ENCODE measurements around the gene KRTAP9-6. TPM values are rescaled to one million over a fixed set of nuclear protein-coding genes. Genes with fewer than 3 reads are reported as not detected.
"Not testable (repeated sequence)": the region's sequence is repeated elsewhere in the genome, so short reads cannot be mapped to it uniquely, and the experiment has no call there.

KRTAP9-6 gene, protein sequence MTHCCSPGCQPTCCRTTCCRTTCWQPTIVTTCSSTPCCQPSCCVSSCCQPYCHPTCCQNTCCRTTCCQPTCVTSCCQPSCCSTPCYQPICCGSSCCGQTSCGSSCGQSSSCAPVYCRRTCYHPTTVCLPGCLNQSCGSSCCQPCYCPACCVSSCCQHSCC
- total RNA-seq (2021) (not detected in 2 replicates), Bru-seq, nascent RNA (not detected), BruChase-seq, experiment 1, labeled RNA remaining after a 2-hour chase (not detected), BruChase-seq, experiment 2, labeled RNA remaining after a 6-hour chase (not detected)
- long read RNA-seq = 0 reads

DNA sequence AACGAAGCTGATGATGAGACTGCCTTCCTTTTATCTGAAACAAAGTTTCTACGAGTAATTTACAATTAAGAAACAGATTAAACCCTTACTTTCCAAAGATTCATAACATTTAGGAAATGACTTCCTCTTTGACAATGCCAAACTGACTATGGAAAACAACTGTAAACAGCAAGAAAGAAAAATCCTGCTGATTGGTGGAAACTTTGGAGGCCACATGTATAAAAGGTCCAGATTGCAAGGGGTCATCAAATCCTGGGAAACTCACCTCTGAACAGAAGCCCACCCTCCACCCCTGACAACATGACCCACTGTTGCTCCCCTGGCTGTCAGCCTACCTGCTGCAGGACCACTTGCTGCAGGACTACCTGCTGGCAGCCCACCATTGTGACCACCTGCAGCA lies at the start of gene KRTAP9-6:
Gene KRTAP9-6 (plus strand): TSS at position 301 of the 400 bp plus-strand sequence. CDS start 0 bp downstream, at position 301.
- CTCF ChIA-PET = no interaction called here

DNA sequence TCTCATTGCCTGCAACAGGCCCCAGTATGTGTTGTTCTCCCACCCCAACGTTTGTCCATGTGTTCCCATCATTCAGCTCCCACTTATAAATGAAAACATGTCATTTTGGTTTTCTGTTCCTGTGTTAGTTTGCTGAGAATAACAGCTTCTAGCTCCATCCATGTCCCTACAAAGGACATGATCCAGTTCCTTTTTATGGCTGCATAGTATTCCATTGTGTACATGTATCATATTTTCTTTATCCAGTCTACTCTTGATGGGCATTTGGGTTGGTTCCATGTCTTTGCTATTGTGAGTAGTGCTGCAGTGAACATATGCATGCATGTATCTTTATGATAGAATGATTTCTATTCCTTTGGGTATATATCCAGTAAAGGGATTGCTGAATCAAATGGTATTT lies 49.5 kb upstream of the KRTAP9-6 start:
- Histone ChIP-seq H3K36me3 (ENCODE audit: insufficient read depth, low read length, poor library complexity, severe bottlenecking) (no peaks in the 10 kb centered on the region), H3K27me3 (replicated peaks; ENCODE audit: insufficient read depth, low read depth, low read length, poor library complexity) (no peaks in the 10 kb centered on the region), H3K4me3 (ENCODE audit: low read depth, low read length, poor library complexity, severe bottlenecking) (no peak overlapping the region), H3K27ac (ENCODE audit: low read depth, low read length, poor library complexity, severe bottlenecking) (no peak overlapping the region), H3K4me1 (ENCODE audit: insufficient read depth, low read length, poor library complexity, severe bottlenecking) (no peaks in the 10 kb centered on the region), H3K9me3 (ENCODE audit: low read depth, low read length, poor library complexity, severe bottlenecking) (no peaks in the 10 kb centered on the region)
- BruUV-seq (replicated peaks) = no TSS peak
- ChIA-PET POLR2A (ENCODE audit: low non-redundant PET) (no interaction called here), CTCF (no interaction called here)
- no peak for DNase-seq (ENCODE audit: low spot score)
- intact Hi-C loops (cut with micrococcal nuclease; ENCODE audit: unreplicated experiment) = no loop called here
- no peak for TF ChIP-seq EZH2 (IDR thresholded peaks at IDR 0.05; ENCODE audit: borderline replicate concordance, low read depth, low read length, poor library complexity, severe bottlenecking)

More for the DNA sequence above, at the start of gene KRTAP9-6:
- BruUV-seq (replicated peaks) = no TSS peak
- Histone ChIP-seq H3K27ac (ENCODE audit: low read depth, low read length, poor library complexity, severe bottlenecking) (no peak within 1 kb of the TSS), H3K9me3 (ENCODE audit: low read depth, low read length, poor library complexity, severe bottlenecking) (no peaks in the 10 kb centered on the region), H3K4me1 (ENCODE audit: insufficient read depth, low read length, poor library complexity, severe bottlenecking) (no peaks in the 10 kb centered on the region), H3K36me3 (ENCODE audit: insufficient read depth, low read length, poor library complexity, severe bottlenecking) (no peaks in the 10 kb centered on the region), H3K27me3 (replicated peaks; ENCODE audit: insufficient read depth, low read depth, low read length, poor library complexity) (no peaks in the 10 kb centered on the region), H3K4me3 (ENCODE audit: low read depth, low read length, poor library complexity, severe bottlenecking) (no peak within 1 kb of the TSS)
- DNase-seq (ENCODE audit: low spot score) = no peak
- TF ChIP-seq, protein P1, sequence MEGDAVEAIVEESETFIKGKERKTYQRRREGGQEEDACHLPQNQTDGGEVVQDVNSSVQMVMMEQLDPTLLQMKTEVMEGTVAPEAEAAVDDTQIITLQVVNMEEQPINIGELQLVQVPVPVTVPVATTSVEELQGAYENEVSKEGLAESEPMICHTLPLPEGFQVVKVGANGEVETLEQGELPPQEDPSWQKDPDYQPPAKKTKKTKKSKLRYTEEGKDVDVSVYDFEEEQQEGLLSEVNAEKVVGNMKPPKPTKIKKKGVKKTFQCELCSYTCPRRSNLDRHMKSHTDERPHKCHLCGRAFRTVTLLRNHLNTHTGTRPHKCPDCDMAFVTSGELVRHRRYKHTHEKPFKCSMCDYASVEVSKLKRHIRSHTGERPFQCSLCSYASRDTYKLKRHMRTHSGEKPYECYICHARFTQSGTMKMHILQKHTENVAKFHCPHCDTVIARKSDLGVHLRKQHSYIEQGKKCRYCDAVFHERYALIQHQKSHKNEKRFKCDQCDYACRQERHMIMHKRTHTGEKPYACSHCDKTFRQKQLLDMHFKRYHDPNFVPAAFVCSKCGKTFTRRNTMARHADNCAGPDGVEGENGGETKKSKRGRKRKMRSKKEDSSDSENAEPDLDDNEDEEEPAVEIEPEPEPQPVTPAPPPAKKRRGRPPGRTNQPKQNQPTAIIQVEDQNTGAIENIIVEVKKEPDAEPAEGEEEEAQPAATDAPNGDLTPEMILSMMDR (conservative IDR thresholded peaks at IDR 0.05; ENCODE audit: low read depth, low read length) = no peak
- TF ChIP-seq EZH2 (IDR thresholded peaks at IDR 0.05; ENCODE audit: borderline replicate concordance, low read depth, low read length, poor library complexity, severe bottlenecking) = no peak
- intact Hi-C loops (cut with micrococcal nuclease; ENCODE audit: unreplicated experiment) = no loop called here
- POLR2A ChIA-PET (ENCODE audit: low non-redundant PET) = no interaction called here

DNA sequence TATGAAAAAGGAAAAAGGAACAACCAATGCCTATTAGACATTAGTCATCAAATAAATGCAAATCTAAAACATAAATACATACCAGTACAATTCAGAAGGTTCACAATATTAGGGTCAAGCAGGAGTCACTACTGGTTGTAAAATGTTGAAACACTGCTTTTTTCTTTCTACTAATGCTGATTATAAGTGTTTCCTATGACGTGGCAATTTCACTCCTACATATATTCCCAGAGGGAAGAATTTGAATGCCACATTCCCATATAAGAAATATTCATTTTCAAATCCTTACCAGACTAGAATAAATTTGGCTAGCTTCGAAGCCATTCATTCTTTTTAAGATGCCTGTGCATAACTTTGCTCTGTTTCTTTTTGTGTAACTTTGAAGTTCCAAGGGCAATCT lies 41.4 kb upstream of the KRTAP9-6 start:
- Histone ChIP-seq H3K9me3 (ENCODE audit: low read depth, low read length, poor library complexity, severe bottlenecking) (no peaks in the 10 kb centered on the region), H3K4me1 (ENCODE audit: insufficient read depth, low read length, poor library complexity, severe bottlenecking) (peaks cover 6% of the 10 kb centered on the region), H3K27ac (ENCODE audit: low read depth, low read length, poor library complexity, severe bottlenecking) (no peak overlapping the region), H3K36me3 (ENCODE audit: insufficient read depth, low read length, poor library complexity, severe bottlenecking) (no peaks in the 10 kb centered on the region), H3K4me3 (ENCODE audit: low read depth, low read length, poor library complexity, severe bottlenecking) (no peak overlapping the region), H3K27me3 (replicated peaks; ENCODE audit: insufficient read depth, low read depth, low read length, poor library complexity) (no peaks in the 10 kb centered on the region)
- intact Hi-C loops (cut with micrococcal nuclease; ENCODE audit: unreplicated experiment) = no loop called here
- DNase-seq (ENCODE audit: low spot score) = peak; percentile 7
- TF ChIP-seq, protein P1 (conservative IDR thresholded peaks at IDR 0.05; ENCODE audit: low read depth, low read length) = no peak
- no TSS peak for BruUV-seq (replicated peaks)
- ChIA-PET CTCF (no interaction called here), POLR2A (ENCODE audit: low non-redundant PET) (no interaction called here)

DNA sequence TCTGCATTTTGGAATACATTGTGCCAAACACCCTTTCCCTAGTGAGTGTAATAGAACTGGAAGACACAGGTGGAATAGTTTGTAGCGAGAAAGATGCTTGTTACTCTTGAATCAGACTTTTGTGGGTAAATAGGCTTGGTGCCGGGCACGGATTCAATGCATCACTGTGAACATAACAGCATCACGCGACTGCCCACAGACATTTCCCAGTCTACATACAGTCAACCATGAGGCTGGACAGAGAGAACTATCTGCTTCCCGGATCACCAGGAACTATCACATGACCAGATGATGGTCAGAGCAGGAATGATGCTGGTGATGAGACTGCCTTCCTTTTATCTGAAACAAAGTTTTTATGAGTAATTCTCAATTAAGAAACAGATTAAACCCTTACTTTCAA lies 39.1 kb upstream of the KRTAP9-6 start:
- intact Hi-C loops (cut with micrococcal nuclease; ENCODE audit: unreplicated experiment) = no loop called here
- ChIA-PET POLR2A (ENCODE audit: low non-redundant PET) (no interaction called here), CTCF (no interaction called here)
- TF ChIP-seq, protein P1 (conservative IDR thresholded peaks at IDR 0.05; ENCODE audit: low read depth, low read length) = no peak
- TF ChIP-seq EZH2 (IDR thresholded peaks at IDR 0.05; ENCODE audit: borderline replicate concordance, low read depth, low read length, poor library complexity, severe bottlenecking) = no peak
- Histone ChIP-seq H3K36me3 (ENCODE audit: insufficient read depth, low read length, poor library complexity, severe bottlenecking) (no peaks in the 10 kb centered on the region), H3K4me1 (ENCODE audit: insufficient read depth, low read length, poor library complexity, severe bottlenecking) (peaks cover 6% of the 10 kb centered on the region), H3K9me3 (ENCODE audit: low read depth, low read length, poor library complexity, severe bottlenecking) (no peaks in the 10 kb centered on the region), H3K27ac (ENCODE audit: low read depth, low read length, poor library complexity, severe bottlenecking) (no peak overlapping the region), H3K4me3 (ENCODE audit: low read depth, low read length, poor library complexity, severe bottlenecking) (no peak overlapping the region), H3K27me3 (replicated peaks; ENCODE audit: insufficient read depth, low read depth, low read length, poor library complexity) (no peaks in the 10 kb centered on the region)
- DNase-seq (ENCODE audit: low spot score) = no peak
- BruUV-seq (replicated peaks) = no TSS peak

DNA sequence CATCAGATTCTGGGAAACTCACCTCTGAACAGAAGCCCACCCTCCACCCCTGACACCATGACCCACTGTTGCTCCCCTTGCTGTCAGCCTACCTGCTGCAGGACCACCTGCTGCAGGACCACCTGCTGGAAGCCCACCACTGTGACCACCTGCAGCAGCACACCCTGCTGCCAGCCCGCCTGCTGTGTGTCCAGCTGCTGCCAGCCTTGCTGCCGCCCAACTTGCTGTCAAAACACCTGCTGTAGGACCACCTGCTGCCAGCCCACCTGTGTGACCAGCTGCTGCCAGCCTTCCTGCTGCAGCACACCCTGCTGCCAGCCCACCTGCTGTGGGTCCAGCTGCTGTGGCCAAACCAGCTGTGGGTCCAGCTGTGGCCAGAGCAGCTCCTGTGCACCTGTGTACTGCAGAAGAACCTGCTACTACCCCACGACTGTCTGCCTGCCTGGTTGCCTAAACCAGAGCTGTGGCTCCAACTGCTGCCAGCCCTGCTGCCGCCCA lies 38.5 kb upstream of the KRTAP9-6 start, which contains the start of gene KRTAP9-2:
Gene KRTAP9-2 (plus strand): TSS at position 51 of the 498 bp plus-strand sequence. CDS start 7 bp downstream, at position 58.
- intact Hi-C loops (cut with micrococcal nuclease; ENCODE audit: unreplicated experiment); BruUV-seq (replicated peaks); DNase-seq (ENCODE audit: low spot score); CTCF ChIA-PET; POLR2A ChIA-PET (ENCODE audit: low non-redundant PET); H3K27ac ChIP-seq (ENCODE audit: low read depth, low read length, poor library complexity, severe bottlenecking); H3K36me3 ChIP-seq (ENCODE audit: insufficient read depth, low read length, poor library complexity, severe bottlenecking); H3K4me1 ChIP-seq (ENCODE audit: insufficient read depth, low read length, poor library complexity, severe bottlenecking); H3K27me3 ChIP-seq (replicated peaks; ENCODE audit: insufficient read depth, low read depth, low read length, poor library complexity); H3K4me3 ChIP-seq (ENCODE audit: low read depth, low read length, poor library complexity, severe bottlenecking); H3K9me3 ChIP-seq (ENCODE audit: low read depth, low read length, poor library complexity, severe bottlenecking): not testable (repeated sequence)
